RKO (cell line): ENCODE data around the gene GARIN5A.
"Not testable (repeated sequence)": the region's sequence is repeated elsewhere in the genome, so short reads cannot be mapped to it uniquely, and the experiment has no call there.

Experiments
- DNase-seq: peaks from one replicate; pipeline ENCODE4 v3.0.0-alpha.2; 2016; ENCODE audit warnings: low spot score

The GARIN5A gene

DNA sequence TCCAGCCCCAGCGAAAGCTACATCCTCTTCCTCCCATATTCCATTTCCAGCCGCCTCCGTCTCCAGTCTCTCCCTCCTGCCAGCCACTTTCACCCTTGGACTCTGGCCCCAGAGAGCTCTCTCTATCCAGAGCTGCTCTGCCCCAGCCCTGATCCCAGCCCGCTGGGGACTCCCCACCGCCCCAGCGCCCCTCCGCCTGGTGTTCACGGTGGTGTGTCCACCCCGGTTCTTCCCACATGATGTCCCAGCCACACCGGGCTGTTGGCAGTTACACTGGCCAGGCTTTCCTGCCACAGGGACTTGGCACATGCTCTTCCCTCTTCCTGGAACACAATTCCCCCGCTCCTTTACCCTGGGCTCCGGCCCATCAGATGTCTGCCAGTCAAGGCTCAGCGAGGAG lies 11.6 kb downstream of the GARIN5A start:
- no peak for DNase-seq

DNA sequence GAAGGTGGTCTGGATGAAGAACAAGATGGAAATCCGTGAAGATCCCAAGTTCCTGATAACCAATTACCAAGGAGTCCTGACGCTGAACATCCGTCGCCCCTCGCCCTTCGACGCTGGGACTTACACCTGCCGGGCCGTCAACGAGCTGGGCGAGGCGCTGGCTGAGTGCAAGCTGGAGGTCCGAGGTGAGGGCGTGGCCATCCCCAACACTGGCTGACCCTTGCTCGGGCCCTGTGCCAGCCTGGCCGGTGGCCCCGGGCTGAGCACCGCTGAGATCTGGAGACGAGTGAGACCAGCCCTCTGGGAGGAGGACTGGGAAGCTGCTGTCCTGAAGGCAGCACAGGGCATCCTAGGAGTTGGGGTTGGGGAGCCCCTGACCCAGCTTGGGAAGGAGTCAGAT lies 12.3 kb downstream of the GARIN5A start:
- no peak for DNase-seq

DNA sequence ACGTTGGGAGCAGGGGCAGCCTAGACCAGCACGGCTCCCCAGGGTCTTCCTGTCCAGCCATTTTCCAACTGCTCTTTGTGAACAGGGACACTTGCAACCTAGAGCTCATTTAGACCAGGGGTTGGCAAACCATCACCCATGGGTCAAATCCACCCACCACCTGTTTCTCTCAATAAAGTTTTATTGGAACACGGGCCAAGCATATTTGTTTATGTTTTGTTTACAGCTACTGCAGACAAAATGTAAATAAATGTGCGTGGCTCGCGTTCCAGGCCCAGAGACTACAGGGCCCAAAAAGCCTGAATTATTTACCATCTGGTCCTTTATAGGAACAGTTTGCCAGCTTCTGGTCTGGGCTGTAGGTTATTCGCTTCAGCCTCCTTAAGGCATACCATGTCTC lies 13.7 kb downstream of the GARIN5A start:
- no peak for DNase-seq

DNA sequence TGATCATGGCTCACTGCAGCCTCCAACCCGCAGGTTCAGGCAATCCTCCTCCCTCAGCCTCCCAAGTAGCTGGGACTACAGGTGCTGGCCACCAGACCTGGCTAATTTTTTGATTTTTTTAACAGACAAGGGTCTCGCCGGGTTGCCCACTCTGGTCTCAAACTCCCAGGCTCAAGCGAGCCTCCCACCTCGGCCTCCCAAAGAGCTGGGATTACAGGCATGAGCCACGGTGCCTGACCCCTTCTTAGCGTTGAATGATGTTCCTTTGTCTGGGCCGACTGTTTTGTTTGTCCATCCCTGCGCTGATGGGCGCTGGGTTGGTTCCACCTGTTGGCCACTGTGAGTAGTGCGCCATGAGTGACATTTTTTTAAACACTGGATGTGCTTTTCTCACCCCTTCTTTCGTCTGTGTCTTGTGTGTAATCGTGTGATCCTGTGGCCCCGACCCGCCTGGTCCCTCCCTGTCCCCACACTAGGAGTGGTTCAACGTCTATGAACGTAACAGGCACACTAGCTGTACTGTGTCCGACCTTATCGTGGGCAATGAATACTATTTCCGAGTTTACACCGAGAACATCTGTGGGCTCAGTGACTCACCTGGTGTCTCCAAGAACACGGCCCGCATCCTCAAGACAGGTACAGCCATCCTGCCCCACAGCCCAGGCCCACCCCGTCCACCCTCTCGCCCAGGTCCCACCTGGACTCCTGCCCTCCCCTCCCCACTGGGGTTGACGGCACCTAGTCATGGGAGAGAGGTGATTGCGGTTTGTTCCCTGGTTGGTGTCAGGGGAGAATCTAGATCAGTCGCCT lies 15.4 kb downstream of the GARIN5A start:
- peak; percentile 72 for DNase-seq

DNA sequence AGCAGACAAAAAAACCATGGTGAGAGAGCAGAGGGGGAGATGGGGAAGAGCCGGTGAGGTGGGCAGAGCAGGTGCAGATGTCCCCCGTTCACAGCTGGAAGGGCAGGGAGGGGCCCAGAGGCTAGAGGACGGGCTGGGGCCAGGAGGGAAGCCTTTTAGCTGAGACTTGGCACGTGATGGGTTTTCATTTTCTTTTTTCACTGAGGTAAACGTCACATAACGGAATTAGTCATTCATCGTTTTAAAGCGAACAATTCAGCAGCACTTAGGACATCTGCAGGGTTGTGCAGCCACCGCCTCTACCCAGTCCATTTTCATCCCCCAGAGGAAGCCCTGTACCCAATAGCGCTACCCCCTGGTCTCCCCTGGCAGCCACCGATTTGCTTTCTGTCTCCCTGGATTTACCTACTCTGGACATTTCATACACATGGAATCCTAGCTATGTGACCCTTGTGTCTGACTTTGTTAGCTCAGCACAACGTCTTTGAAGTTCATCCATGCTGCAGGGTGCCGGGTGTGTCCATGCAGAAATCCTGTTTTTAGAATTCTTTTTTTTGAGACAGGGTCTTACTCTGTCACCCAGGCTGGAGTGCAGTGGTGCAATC lies 16.4 kb downstream of the GARIN5A start:
- DNase-seq = peak; percentile 51

DNA sequence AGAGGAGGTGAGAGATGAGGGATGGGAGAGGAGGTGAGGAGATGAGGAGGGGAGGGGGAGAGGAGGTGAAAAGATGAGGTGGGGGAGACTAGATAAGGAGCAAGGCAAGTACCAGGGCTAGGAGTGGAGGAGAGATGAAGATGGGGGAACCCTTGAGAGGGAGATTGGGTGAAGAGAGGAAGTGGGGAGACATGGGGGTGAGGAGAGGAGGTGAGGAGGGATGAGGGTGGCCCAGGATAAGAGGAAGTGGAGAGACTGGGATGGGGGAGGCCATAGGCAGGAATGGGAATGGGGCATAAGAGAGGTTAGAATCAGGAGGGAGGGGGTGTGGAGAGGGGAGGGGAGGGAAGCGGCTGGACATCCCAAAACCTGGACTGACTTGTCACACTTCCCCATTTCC lies 17.0 kb downstream of the GARIN5A start:
- no peak for DNase-seq

DNA sequence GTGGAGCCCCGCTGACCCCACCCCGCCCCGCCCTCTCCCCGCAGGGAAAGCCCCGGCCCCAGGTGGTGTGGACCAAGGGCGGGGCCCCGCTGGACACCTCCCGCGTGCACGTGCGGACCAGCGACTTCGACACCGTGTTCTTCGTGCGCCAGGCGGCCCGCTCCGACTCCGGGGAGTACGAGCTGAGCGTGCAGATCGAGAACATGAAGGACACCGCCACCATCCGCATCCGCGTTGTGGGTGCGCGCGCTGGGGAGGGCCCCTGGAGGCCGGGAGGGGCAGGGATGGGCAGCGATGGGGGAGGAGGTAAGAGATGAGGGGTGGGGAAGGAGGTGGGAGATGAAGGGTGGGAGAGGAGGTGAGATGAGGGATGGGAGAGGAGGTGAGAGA lies 17.6 kb downstream of the GARIN5A start:
- DNase-seq = no peak

DNA sequence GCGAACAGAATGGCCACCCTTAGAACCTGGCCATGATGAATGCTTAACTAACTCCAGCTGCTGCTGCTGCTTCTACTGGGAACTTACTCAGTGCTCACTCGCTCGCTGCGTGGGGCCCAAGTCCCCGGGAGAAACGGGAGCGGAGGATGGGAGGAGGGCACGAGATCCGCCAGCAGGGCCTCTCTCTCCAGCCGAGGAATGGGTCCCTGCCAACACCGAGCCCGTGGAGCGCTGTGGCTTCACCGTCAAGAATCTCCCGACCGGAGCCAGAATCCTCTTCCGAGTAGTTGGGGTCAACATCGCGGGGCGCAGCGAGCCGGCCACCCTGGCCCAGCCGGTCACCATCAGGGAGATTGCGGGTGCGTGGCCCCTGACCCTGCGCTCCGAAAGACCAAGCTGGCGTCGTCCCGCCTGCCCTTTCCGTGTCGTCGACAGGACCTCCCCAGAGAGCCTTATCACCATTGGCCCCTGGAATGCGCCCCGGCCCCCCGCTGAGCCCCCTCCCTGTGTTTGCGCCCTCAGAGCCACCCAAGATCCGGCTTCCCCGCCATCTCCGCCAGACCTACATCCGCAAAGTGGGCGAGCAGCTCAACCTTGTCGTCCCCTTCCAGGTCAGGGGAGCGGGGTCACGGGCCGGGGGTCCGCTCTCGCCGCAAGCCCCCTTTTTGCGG lies 18.1 kb downstream of the GARIN5A start:
- DNase-seq = no peak

DNA sequence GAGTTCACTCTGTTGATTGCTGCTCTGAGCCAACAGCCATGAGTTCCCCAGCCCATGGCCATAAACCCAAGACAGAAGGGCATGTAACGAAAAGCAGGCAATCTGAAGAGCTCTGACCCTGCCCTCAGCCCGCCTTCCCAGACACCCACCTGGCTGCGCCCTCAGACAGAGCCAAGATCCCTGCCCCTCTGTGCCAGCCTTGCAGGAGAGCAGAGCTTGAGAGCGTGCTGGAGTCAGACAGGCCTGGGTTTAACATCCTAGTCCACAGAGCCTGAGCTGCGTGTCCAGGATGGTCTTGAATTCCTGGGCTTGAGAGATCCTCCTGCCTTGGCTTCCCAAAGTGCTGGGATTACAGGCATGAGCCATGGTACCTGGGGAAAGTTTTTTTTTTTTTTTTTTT lies 19.3 kb downstream of the GARIN5A start:
- no peak for DNase-seq

DNA sequence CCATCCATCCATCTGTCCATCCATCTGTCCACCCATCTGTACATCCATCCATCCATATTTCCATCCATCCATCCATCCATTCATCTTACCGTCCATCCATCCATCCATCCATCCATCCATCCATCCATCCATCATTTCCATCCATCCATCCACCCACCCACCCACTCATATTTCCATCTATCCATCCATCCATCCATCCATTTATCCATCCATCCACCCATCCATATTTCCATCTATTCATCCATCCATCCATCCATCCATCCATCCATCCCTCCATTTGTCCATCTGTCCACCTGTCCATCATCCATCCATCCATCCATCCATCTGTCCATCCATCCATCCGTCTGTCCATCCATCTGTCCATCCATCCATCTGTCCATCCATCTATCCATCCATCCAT lies 20.7 kb downstream of the GARIN5A start:
- DNase-seq = no peak

DNA sequence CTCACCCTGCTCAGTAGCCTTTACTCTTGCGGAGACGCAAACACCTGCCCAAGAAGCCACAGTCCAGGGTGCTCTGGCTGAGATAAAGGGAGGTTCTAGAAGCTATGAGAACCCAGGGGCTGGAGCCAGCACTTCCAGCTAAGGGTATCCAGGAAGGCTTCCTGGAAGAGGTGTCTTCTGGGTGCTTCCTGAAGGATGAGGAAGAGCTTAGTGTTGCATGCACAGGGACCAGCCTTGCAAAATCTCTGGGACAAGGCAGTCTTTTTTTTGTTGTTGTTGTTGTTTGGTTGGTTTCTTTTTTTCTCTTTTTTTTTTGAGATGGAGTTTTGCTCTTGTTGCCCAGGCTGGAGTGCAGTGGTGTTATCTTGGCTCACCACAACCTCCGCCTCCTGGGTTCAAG lies 23.4 kb downstream of the GARIN5A start:
- no peak for DNase-seq

DNA sequence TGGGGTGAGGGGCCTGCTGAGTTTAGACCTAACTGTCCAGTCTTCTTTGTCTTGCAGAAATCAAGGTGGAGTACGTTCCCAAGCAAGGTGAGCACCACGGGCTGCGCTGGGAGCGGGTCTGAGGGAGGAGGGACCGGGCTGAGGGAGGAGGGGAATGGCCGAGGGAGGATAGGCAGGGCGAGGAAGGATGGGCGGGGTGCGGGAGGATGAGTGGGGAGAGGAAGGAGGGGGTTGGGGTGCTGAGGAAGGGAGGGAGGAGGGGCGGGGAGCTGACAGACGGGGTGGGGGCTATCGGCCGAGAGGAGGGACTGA lies 25.5 kb downstream of the GARIN5A start:
- no peak for DNase-seq

DNA sequence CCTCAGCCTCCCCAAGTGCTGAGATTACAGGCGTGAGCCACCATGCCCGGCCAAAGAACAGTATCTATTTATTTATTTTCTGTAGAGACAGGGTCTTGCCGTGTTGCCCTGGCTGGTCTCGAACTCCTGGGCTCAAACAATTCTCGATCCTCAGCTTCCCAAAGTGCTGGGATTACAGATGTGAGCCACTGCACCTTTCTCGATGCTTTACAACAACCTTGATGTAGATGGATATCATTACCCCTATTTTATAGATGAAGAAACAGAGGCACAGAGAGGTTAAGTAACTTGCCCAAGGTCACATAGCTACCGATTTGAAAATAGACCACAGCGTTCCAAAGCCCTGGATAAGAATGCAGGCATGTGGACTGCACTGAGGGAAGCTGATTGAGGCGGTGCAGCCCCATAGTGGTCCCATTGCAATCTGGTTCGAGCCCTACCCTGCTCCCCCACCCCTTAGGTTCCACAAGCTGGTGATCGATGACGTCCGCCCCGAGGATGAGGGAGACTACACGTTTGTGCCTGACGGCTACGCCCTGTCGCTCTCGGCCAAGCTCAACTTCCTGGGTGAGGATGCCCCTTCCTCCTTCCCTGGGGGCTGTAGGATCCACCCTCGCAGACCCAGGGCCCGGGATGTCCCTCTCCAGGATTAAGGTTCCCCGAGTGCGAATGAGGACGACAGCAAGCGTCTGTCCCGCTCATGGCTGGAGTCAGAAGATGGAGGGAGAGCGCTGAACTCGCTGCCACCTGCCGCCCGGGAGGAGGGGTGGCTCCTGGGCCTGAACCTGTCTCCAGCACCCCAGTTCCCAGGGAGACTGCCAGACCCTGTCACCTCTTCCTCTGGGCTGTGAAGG lies 26.1 kb downstream of the GARIN5A start:
- no peak for DNase-seq

DNA sequence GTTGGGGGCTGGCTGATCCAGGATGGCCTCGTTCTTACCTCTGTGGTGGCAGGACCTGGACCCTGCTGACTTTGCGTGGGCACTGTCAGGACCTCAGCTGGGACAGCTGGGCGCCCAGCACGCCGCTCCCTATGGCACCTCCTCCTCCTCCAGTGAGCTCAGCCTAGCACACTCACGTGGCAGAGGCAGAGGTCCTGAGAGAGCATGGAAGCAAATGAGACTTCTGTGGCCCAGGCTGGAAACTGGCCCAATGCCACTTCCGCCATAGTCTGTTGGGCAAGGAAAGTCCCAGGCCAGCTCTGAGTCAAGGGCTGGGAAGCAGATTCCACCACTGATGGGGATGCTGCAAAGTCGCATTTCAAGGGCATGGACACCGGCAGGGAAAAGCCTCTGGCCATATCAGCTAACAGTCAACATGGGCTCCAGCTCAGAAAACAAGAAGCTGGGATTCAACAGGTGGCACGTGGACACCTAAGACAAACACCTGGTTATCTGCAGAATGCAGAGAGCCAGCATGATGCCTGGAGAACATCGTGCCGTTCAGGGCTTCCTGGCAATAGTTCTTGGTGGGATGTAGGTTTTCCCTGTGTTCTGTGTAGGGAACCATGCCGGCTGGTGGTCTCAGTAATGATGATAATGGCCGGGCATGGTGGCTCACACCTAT lies 27.3 kb downstream of the GARIN5A start:
- DNase-seq = no peak

DNA sequence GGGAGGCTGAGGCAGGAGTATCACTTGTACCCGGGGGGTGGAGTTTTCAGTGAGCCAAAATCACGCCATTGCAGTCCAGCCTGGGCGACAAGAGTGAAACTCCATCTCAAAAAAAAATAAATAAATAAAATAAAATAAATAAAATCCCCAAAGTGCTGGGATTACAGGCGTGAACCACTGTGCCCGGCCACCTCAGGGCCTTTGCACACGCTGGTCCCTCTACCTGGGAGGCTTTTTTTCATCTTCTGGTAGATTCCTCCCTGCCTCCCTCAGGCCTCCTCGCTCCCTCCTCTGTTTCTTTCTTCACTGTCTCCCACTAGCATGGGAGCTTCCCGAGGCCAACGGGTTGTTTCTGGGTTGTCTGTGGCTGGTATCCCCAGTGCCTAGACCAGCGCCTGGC lies 28.9 kb downstream of the GARIN5A start:
- no peak for DNase-seq

DNA sequence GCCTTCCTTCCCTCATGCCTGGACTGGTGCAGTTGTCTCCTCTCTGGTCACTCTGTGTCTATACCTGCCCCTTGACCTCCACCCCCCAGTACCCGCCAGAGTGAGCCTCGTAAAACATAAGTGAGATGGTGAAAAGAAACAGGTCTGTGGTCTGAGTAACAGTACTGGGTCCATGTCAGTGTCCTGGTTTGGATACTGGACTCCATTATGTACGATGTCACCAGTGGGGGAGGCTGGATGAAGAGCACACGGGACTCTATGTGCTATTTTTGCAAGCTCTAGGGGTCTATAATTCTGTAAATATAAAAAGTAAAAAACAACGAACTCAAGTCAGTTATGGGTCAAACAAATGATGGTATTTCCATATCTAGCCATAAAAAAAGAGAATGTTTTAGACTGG lies 29.6 kb downstream of the GARIN5A start:
- no peak for DNase-seq

DNA sequence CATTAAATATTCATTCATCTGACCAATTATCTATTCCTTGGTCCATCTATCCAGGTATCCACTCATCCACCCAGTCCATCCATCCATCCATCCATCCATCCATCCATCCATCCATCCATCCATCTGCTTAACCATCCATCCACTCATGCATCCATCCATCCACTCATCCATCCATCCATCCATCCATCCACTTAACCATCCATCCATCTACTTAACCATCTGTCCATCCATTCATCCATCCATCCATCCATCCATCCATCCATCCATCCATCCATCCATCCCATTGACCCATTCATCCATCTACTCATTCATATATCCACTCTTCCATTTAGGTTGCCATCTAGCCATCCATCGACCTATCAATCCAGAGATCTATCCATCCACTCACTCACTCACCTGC lies 32.6 kb downstream of the GARIN5A start:
- DNase-seq = no peak

DNA sequence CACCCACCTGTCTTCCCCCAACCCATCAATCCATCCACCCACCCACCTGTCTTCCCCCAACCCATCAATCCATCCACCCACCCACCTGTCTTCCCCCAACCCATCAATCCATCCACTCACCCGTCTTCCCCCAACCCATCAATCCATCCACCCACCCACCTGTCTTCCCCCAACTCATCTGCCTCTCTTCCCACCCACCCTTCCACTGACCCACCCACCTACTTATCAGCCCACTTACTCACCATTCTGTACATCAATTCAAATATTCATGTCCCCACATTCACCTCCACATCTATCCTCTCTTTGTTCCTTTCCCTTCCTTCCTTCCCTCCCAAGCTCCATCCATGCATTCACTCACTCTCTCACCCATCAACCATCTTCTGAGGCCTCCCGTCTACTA lies 37.5 kb downstream of the GARIN5A start:
- DNase-seq = not testable (repeated sequence)

DNA sequence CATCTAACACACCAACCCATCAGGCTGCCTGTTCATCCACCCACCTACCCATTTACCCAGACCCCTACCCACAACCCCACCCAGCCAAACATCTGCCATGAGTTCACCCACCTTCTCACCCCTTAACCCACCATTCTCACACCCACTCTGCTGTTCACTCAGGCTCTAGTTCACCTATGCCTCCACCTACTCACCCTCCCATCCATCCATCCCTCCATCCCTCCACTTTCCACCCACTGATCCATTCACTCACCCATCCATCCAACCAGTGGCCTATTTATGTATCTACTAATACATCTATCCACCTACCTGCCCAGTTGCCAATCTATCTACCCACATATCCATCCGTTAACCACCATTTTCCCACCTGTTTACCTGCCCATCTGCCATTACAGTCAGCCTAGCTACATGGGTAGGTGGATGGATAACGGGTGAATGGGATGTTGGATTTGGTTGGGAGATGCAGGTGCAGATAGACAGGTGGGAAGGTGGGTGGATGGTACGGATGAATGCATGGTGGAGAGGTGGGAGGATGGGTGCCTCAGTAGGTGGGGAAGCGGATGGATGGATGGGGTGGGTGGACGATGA lies 38.7 kb downstream of the GARIN5A start:
- DNase-seq = no peak

DNA sequence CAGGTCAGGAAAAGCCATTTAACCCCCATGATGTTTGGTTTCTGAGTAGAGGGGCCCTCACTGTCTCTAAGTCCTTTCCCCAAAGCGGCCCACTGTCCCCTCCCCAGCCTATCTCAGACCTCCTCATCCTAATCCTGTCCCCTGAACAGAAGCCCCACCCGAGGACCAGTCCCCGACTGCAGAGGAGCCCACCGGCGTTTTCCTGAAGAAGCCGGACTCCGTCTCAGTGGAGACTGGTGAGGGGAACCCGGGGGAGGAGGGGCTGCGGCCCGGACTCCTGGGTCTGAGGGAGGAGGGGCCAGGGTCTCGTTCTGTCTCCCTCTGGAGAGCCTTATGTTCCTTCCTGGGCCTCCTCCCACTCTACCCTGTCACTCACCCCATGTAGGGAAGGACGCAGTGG lies 41.0 kb downstream of the GARIN5A start:
- no peak for DNase-seq

DNA sequence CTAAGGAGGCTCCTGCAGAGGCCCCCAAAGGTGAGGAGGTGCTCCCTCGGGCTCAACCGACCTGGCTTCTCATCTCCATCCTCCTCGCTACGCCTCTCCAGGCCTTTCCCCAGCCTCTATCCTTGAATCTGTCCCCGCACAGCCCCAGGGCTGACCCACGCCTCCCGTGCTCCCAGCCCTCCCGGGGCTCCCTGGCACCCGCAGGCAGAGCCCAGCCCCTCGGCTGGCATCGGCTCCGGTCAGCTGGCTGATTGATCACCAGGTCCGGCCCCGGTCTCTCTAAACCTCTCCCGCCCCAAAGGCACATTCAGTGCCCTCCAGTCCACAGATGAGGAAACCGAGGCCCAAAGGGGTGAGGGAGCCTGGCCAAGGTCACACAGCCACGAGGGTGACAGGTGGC lies 41.4 kb downstream of the GARIN5A start:
- DNase-seq = no peak

DNA sequence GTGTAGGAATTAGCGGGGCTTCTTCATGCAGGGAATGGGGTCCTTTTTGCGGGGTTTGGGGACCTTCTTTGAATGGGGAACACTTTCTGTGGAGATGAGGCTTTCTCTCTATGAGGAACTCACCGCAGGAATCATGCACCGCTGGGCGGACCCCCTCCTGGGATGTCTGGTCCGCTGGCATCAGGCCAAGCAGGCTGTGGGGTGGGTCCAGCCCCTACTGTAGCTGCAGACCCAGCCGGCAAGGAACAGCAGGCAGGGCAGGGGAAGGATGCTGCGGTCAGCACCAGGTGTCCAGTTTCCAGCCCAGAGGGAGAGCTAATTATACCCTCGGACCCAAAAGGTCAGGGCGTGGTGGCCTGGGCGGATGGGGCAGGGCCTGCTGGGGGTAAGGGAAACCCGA lies 42.1 kb downstream of the GARIN5A start:
- DNase-seq = no peak
